Measurements from ENCODE around the gene SLC49A4.

DNA sequence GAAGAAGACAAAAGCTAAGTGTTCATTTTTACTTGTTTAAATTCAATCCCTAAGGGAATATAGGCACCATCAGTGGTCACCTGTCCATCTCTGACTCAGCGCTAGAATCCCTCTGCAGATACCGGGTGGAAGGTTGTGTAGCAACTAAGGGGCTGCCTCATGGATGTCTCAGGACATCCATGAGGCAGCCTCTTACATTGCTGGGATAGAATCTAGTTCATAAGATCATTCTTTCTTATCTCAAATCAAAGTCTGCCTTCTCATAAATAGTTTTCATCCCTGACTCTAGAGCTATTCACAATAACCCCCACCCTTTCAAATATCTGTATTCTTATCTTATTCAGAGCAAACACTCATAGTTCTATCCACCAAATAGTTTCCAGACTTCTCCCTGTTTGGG lies 39.4 kb upstream of the SLC49A4 start:
- TF ChIP-seq, protein P1, sequence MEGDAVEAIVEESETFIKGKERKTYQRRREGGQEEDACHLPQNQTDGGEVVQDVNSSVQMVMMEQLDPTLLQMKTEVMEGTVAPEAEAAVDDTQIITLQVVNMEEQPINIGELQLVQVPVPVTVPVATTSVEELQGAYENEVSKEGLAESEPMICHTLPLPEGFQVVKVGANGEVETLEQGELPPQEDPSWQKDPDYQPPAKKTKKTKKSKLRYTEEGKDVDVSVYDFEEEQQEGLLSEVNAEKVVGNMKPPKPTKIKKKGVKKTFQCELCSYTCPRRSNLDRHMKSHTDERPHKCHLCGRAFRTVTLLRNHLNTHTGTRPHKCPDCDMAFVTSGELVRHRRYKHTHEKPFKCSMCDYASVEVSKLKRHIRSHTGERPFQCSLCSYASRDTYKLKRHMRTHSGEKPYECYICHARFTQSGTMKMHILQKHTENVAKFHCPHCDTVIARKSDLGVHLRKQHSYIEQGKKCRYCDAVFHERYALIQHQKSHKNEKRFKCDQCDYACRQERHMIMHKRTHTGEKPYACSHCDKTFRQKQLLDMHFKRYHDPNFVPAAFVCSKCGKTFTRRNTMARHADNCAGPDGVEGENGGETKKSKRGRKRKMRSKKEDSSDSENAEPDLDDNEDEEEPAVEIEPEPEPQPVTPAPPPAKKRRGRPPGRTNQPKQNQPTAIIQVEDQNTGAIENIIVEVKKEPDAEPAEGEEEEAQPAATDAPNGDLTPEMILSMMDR (IDR thresholded peaks at IDR 0.05) = no peak
- no peak for TF ChIP-seq POLR2A (IDR thresholded peaks at IDR 0.05)

Measured in testis (tissue), 2 donors.